ENCODE results near the gene COL13A1.

Gene COL13A1

GRCh38 chr10:69891057-69891617 is 89.4 kb downstream of the COL13A1 start:
- no peak for DNase-seq (ENCODE audit: low spot score)

GRCh38 chr10:69892406-69892805 is 90.7 kb downstream of the COL13A1 start:
- DNase-seq (ENCODE audit: low spot score), result no peak

- no peak for DNase-seq (ENCODE audit: low spot score)
These were observed 91.1 kb downstream of the COL13A1 start for GRCh38 chr10:69892816-69893215.

DNA sequence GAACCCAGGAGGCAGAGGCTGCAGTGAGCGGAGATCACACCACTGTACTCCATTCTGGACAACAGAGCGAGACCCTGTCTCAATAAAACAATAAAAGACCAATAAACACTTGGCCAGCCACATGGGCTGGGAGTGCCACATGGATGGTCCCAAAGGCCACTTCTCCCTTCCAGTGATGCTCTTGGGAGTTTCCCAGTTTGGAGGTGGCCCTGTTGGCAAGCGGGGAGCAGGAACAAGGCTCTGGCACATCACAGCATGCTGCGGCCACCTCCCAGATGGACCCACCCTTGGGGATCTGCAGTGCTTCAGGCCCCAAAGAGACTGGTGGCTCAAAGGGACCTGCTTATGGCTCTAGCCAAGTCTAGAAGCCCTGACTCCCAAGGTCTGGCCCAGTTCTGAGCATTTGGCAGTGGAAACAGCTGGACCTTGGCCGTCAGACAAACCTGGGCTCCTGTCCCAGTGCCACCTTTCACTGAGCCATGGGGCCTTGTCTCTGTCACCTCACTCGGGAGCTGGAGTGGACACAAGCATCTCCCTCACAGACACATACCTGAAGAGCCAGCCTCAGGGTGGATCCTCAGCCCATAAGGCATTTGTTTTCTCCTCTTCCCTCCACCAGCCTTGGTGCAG is 91.7 kb downstream of the COL13A1 start:
- no peak for DNase-seq (ENCODE audit: low spot score)

DNA sequence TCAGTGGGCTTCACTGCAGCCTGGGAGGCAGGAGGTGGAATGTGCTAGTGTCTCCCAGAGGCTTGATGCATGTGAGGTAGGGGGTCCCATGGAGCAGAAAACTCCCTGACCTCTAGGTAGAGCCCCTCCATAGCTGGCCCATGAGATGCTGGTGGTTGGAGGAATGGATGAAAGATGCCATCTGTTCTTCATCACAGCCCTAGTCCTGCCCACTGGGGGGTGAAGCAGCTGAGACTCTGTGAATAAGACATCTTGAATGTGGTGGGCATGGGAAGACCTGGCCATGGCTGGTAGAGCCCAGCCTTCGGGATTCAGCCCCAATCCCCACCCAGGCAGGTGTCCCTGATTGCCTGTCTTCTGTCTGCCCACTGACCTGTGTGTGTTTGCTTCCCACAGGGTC is 92.5 kb downstream of the COL13A1 start:
- no peak for DNase-seq (ENCODE audit: low spot score)

DNA sequence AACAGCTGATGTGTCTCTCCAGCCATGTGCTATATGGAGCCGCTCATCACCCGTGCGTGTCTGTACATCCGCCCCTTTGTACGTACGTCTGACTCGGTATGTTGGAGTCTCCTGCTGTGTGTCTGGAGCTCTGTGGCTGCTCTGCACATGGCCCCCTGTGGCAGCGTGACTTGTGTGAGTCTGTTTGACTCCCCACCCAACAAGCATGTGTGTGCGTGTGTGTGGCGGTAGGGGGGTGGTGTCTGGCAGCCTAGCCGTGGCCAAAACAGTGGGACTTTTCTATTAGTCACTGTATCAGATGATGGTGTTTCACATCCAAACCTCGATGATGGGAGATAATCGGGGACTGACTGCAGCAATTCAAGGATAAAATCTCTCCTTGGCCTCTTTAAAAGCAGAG is 94.1 kb downstream of the COL13A1 start:
- peak; percentile 93 for DNase-seq (ENCODE audit: low spot score)

- DNase-seq (ENCODE audit: low spot score), result no peak
These were observed 95.0 kb downstream of the COL13A1 start for GRCh38 chr10:69896606-69897231.

- DNase-seq (ENCODE audit: low spot score), result no peak
These were observed 95.7 kb downstream of the COL13A1 start for GRCh38 chr10:69897432-69897831.

DNA sequence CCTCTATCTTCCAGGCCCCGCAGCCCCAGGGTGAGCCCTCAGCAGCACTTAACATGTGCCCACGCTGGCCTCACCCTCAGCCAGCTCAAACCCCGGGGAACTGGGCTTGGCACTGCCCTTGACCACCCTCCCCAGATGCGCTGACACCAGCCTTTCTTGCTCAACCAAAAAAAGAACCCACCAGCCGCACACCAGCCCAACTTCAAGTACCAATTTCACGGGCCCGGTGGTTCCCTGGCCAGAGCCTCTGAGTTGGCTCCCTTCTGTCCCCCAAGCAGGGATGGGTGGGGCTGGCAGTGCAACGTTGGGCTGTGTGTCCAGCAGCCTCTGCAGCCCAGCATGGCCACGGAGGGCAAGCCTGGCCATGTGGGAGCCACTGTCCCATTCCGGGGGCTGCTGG is 96.3 kb downstream of the COL13A1 start:
- no peak for DNase-seq (ENCODE audit: low spot score)

- no peak for DNase-seq (ENCODE audit: low spot score)
These were observed 96.8 kb downstream of the COL13A1 start for GRCh38 chr10:69898524-69898923.

DNA sequence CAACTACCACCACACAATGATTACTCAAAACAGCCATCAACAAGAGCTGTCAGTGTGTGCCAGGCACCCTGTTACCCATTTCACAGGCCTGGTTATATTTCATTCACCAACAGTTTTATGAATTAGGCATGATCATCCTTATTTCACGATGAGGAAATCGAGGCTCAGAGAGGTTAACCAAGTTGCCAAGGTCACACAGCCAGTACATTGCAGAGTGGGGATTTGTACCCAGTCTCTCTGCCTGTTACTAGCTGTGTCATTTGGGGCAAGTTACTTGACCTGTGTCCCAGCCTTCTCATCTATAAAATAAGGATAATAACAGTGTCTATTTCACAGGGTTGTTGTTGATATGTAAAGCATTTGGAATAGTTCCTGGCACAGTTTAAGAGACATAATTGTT is 97.2 kb downstream of the COL13A1 start:
- no peak for DNase-seq (ENCODE audit: low spot score)

- DNase-seq (ENCODE audit: low spot score), result no peak
These were observed 98.3 kb downstream of the COL13A1 start for GRCh38 chr10:69899727-69900595.

- no peak for DNase-seq (ENCODE audit: low spot score)
These were observed 99.3 kb downstream of the COL13A1 start for GRCh38 chr10:69901022-69901421.

DNA sequence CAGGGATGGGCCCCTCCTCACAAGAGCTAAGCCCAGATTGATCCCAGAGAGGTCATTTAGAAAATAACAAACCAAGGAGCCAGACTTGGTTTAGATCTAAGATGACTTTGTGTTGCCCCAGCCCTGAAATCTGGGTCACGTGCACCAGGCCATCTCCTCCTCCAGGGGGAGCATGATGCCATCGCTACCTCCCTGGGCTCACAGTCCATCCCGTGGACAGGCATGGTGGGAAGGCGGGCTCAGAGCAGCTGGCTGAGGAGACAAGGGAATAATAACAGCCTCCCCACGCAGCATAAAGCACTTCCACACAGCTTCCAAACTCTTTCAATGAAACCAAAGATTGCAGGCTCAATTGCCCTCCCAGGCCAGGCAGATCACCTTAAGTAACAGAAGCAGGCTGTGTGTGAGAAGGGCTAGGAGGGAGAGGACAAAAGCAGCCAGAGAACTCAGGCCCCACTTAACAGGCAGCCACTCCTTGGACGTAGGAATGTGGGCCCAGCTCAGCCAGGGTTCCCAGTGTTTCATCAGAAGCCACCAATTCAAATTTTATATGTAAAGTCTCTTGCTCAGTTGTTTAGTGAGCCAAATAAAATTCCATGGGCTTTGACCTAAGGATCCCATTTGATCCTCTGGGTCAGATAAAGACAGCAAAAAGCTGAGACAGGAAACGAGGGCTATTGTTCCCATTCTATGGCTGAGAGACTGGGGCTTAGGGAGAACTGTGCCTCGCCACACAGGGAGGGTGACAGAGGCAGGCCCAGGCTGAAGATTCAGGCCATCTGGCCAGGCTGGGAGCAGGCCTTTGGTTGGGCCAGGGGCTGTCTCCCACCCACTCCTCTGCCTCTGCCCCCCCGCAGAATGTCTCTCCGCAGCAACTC is 100.2 kb downstream of the COL13A1 start:
- peak; percentile 80 for DNase-seq (ENCODE audit: low spot score)

DNA sequence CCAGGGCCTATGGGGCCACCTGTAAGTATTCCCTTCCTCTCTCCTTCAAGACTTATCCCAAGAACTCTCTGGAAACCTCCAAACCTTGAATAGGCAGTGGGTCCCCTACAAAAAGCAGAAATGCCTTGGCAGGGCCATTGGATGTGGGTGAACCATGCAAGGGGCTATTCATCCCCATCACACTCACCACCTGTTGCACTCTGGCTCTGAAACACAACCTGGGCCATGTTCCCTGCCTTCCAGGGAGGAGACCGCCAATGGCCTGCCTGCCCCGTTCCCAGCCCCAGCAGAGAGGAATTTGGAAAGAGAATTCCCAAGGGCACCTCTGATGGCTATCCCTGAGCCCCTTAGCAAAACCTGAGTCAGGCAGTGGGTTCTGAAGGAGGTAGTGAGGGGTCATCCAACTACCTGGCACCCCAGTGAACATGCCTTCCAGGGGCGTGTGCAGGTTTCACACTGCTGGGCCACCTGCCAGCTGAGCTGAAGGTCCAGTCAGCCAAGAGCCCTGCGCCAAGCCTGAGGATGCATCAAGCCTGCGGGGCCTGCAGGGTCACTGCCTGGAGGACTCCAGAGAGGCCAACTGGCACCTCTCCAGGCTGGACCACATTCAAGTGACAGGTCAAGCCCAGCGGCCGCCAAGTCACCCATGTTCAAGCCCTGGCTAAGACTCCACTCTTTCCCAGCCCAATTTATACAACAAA is 101.3 kb downstream of the COL13A1 start:
- DNase-seq (ENCODE audit: low spot score), result no peak

DNA sequence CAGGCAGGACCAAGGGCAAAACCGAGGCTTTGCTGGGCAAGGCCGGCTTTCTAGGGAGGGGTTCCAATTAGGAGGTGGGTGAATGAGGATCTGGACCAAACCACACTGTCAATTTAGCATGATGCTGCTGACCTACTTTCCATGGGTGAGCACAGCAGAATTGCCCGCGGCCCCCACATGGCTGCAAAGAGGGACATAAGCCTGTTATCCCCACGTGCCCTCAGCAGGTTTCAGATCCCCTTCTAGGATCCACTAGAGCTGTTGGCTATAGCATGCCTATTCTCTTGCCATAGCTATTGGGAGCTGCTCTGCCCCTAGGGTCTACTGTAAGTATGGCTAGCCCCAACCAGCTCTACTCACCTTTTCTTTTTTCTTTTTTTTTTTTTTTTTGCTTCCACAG is 102.8 kb downstream of the COL13A1 start:
- DNase-seq (ENCODE audit: low spot score), result no peak

- DNase-seq (ENCODE audit: low spot score), result no peak
These were observed 104.7 kb downstream of the COL13A1 start for GRCh38 chr10:69906425-69906824.

DNA sequence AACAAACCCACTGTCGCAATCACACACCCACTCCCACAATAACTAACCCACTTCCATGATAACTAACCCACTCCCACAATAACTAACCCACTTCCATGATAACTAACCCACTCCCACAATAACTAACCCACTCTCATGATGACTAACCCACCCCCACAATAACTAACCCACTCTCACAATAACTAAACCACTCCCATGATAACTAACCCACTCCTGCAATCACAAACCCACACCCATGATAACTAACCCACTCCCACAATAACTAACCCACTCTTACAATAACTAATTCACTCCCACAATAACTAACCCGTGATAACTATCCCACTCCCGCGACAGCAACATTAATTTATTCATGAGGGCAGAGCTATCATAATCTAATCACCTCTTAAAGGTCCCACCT is 105.8 kb downstream of the COL13A1 start:
- DNase-seq (ENCODE audit: low spot score), result no peak

GRCh38 chr10:69908124-69908523 is 106.4 kb downstream of the COL13A1 start:
- no peak for DNase-seq (ENCODE audit: low spot score)

DNA sequence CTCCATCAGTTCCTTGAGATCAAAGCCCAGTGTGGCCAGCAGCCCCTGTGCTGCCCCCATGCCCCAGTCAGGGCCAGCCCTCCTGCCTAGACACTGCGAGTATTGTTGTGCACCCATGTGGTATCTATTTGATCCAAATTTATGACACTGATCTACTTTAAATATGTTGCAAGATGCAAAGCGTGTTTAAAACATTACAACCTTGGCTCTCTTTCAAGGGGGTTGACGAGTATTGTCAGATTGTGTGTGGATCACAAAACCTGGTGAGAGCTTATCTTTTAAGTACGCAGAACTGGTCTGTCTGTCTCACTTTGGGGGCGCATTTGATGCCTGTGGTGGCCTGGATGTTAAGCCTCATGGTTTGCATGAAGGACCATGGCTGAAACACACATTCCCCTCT is 108.9 kb downstream of the COL13A1 start:
- DNase-seq (ENCODE audit: low spot score), result no peak
